Right atrium auricular region (tissue), 2 donors: ENCODE data around the gene RAB7A. TPM values are rescaled to one million over a fixed set of nuclear protein-coding genes. Genes with fewer than 3 reads are reported as not detected.
"Not testable (repeated sequence)": the region's sequence is repeated elsewhere in the genome, so short reads cannot be mapped to it uniquely, and the experiment has no call there.

Source experiments
- DNase-seq: peaks from one replicate; pipeline ENCODE4 v3.0.0-alpha.2; 2019; ENCODE audit warnings: low spot score
- H3K27ac ChIP-seq, 2 donors: fragments of 200-600 bp; sonication (generic); 1 replicate in 1 of 2; 2 replicates in 1 of 2; pipeline ENCODE4 v1.5.1; 2016 to 2019
- H3K27me3 ChIP-seq, 2 donors: fragments of 200-600 bp; sonication (generic); one replicate each; pipeline versions ENCODE4 v1.5.1 to v1.6.0; 2017 to 2019
- H3K36me3 ChIP-seq: fragments of 200-600 bp; sonication (generic); one replicate; pipeline ENCODE4 v1.5.1; 2016
- H3K4me1 ChIP-seq, 2 donors: fragments of 200-600 bp; sonication (generic); one replicate each; pipeline versions ENCODE4 v1.5.1 to v1.6.0; 2017 to 2019
- H3K4me3 ChIP-seq, 2 donors: fragments of 200-600 bp; sonication (generic); 1 replicate in 1 of 2; 2 replicates in 1 of 2; pipeline ENCODE4 v1.5.1; 2017 to 2019; ENCODE audit warnings: mild to moderate bottlenecking in 1 of 2, moderate library complexity in 1 of 2
- H3K9me3 ChIP-seq, 2 donors: fragments of 200-600 bp; sonication (generic); one replicate each; pipeline ENCODE4 v1.5.1; 2019
- CTCF ChIP-seq, 2 donors: fragments of 200-600 bp; sonication (generic); IDR thresholded peaks; one replicate each; pipeline ENCODE4 v1.5.1; 2019; ENCODE audit warnings: antibody characterized with exemption in 2 of 2
- total RNA-seq, 2 donors: library from RNA; depleted of rRNA; stranded (reverse); fragments of >200 nt; gene quantifications; one replicate each; pipeline ENCODE4 v1.1.0, GENCODE V29; 2016

The RAB7A gene
- total RNA-seq, 2 donors from 2014 or later = 123 to 135 TPM

- no peaks in the 10 kb centered on the region for H3K36me3 ChIP-seq
- H3K4me3 ChIP-seq = no peak overlapping the region
- H3K27me3 ChIP-seq = no peaks in the 10 kb centered on the region
- H3K27ac ChIP-seq = no peak overlapping the region
- no peaks in the 10 kb centered on the region for H3K9me3 ChIP-seq
- no peak for TF ChIP-seq CTCF (IDR thresholded peaks at IDR 0.05)
- no peak for DNase-seq
- peaks cover 0 to 15% of the 10 kb centered on the region in 2 donors for H3K4me1 ChIP-seq
These were observed 99.2 kb downstream of the RAB7A start for GRCh38 chr3:128825117-128825725.

- not testable (repeated sequence) for DNase-seq, H3K9me3 ChIP-seq, H3K4me1 ChIP-seq, H3K27ac ChIP-seq, H3K36me3 ChIP-seq, H3K4me3 ChIP-seq, H3K27me3 ChIP-seq
These were observed 103.1 kb downstream of the RAB7A start for GRCh38 chr3:128829087-128829486.

- H3K36me3 ChIP-seq, H3K4me1 ChIP-seq, H3K9me3 ChIP-seq, H3K4me3 ChIP-seq, H3K27me3 ChIP-seq, H3K27ac ChIP-seq, DNase-seq: not testable (repeated sequence)
These were observed 104.1 kb downstream of the RAB7A start for GRCh38 chr3:128829925-128830625.

- H3K4me3 ChIP-seq, DNase-seq, H3K36me3 ChIP-seq, H3K4me1 ChIP-seq, H3K27ac ChIP-seq, H3K27me3 ChIP-seq, H3K9me3 ChIP-seq: not testable (repeated sequence)
These were observed 104.8 kb downstream of the RAB7A start for GRCh38 chr3:128830762-128831161.

- not testable (repeated sequence) for DNase-seq, H3K4me3 ChIP-seq, H3K27ac ChIP-seq, H3K4me1 ChIP-seq, H3K27me3 ChIP-seq, H3K9me3 ChIP-seq, H3K36me3 ChIP-seq
These were observed 107.0 kb downstream of the RAB7A start for GRCh38 chr3:128832979-128833378.

GRCh38 chr3:128835096-128835495 lies 109.1 kb downstream of the RAB7A start:
- peaks cover 0 to 2% of the 10 kb centered on the region in 2 donors for H3K4me1 ChIP-seq
- H3K4me3 ChIP-seq = no peak overlapping the region
- TF ChIP-seq CTCF (IDR thresholded peaks at IDR 0.05) = no peak
- no peaks in the 10 kb centered on the region for H3K36me3 ChIP-seq
- no peak for DNase-seq
- H3K9me3 ChIP-seq = no peaks in the 10 kb centered on the region
- no peaks in the 10 kb centered on the region for H3K27me3 ChIP-seq
- no peak overlapping the region for H3K27ac ChIP-seq

- DNase-seq = no peak
- Histone ChIP-seq H3K4me1 (peaks cover 2 to 18% of the 10 kb centered on the region in 2 donors), H3K27me3 (no peaks in the 10 kb centered on the region), H3K27ac (no peak overlapping the region), H3K36me3 (no peaks in the 10 kb centered on the region), H3K9me3 (no peaks in the 10 kb centered on the region), H3K4me3 (no peak overlapping the region)
- TF ChIP-seq CTCF (IDR thresholded peaks at IDR 0.05) = no peak
These were observed 116.2 kb downstream of the RAB7A start for GRCh38 chr3:128841926-128842920.
